ENCODE measurements around the gene COPB2.

COPB2 gene

DNA sequence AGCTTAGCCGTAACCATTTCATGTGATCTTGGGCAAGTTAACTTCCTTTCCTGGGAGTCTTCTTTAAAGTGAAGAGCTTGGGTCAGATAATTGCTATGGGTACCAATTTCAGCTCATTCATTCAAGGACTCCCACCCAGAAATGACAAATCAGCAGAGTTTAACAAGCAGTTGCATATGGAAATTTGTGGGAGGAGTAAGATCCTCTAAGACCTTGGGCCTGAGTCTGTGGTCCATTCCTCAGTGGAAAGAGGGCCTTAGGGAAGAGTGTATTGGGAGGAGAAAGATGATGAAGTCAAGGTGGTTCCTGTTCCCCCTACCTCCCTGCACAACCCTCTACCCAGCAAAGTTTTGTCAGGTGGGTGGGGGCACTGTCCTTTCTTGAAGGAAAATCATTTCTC lies 44.8 kb upstream of the COPB2 start:
- Histone ChIP-seq H3K36me3 (ENCODE audit: control insufficient read depth in 2 of 2, insufficient read depth in 1 of 2, low read length in 2 of 2) (no peaks in the 10 kb centered on the region), H3K9me3 (ENCODE audit: control insufficient read depth, insufficient read depth, low read depth, low read length) (no peaks in the 10 kb centered on the region), H3K4me1 (ENCODE audit: control insufficient read depth, insufficient read depth, low read length) (no peaks in the 10 kb centered on the region), H3K27ac (ENCODE audit: extremely low read depth, low read depth, low read length) (no peak overlapping the region), H3K4me3 (ENCODE audit: low read depth, low read length) (no peak overlapping the region)
- no peak for TF ChIP-seq ZNF24 (tag by site-specific recombination; IDR thresholded peaks at IDR 0.05)
- ChIA-PET POLR2A (no interaction called here), CTCF (interaction anchor here (1.0 to 2.0 kb wide), 2 partner anchors 9 to 128 kb away, joined by 3 to 7 read pairs; no protein-coding TSS in a partner anchor)

DNA sequence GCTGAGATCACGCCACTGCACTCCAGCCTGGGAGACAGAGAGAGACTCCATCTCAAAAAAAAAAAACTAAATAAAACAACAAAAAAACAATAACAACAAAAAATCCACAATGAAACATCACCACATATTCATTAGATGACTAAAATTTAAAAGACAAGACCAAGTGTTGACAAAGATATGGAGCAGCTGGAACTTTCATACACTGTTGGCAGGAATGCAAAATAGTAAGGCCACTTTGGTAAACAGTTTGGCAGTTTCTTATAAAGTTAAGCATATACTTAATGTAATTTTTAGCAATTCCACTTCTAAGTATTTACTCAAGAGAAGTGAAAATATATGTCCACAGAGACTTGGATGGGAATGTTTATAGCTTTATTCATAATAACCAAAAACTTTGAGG lies 43.6 kb upstream of the COPB2 start:
- no peak for TF ChIP-seq ZNF274 (IDR thresholded peaks at IDR 0.05; ENCODE audit: low read length)
- TF ChIP-seq ZNF274 (tag by site-specific recombination; IDR thresholded peaks at IDR 0.05; ENCODE audit: borderline replicate concordance) = no peak
- TF ChIP-seq ZNF18 (tag by site-specific recombination; IDR thresholded peaks at IDR 0.05) = no peak
- no peak for TF ChIP-seq ZNF626 (tag by site-specific recombination; IDR thresholded peaks at IDR 0.05)
- no peak for TF ChIP-seq ZNF266 (tag by site-specific recombination; IDR thresholded peaks at IDR 0.05; ENCODE audit: low read depth)
- no peak for TF ChIP-seq ZNF473 (tag by site-specific recombination; IDR thresholded peaks at IDR 0.05)
- H3K4me1 ChIP-seq (ENCODE audit: control insufficient read depth, insufficient read depth, low read length) = no peaks in the 10 kb centered on the region
- H3K9me3 ChIP-seq (ENCODE audit: control insufficient read depth, insufficient read depth, low read depth, low read length) = no peaks in the 10 kb centered on the region
- ChIA-PET CTCF (interaction anchor here (0.7 to 1.8 kb wide), 2 partner anchors 9 to 129 kb away, joined by 3 to 12 read pairs; no protein-coding TSS in a partner anchor), POLR2A (no interaction called here)
- H3K27ac ChIP-seq (ENCODE audit: extremely low read depth, low read depth, low read length) = no peak overlapping the region
- no peak overlapping the region for H3K4me3 ChIP-seq (ENCODE audit: low read depth, low read length)
- H3K36me3 ChIP-seq (ENCODE audit: control insufficient read depth in 2 of 2, insufficient read depth in 1 of 2, low read length in 2 of 2) = no peaks in the 10 kb centered on the region

GRCh38 chr3:139430493-139430892 lies 41.0 kb upstream of the COPB2 start:
- Histone ChIP-seq H3K4me1 (ENCODE audit: control insufficient read depth, insufficient read depth, low read length) (no peaks in the 10 kb centered on the region), H3K27ac (ENCODE audit: extremely low read depth, low read depth, low read length) (no peak overlapping the region), H3K9me3 (ENCODE audit: control insufficient read depth, insufficient read depth, low read depth, low read length) (no peaks in the 10 kb centered on the region), H3K4me3 (ENCODE audit: low read depth, low read length) (no peak overlapping the region), H3K36me3 (ENCODE audit: control insufficient read depth in 2 of 2, insufficient read depth in 1 of 2, low read length in 2 of 2) (peaks cover 0 to 2% of the 10 kb centered on the region in 2 experiments; a peak in 1 of 3 replicates)
- POLR2A ChIA-PET = no interaction called here
- CTCF ChIA-PET = interaction anchor here (0.6 kb wide), 1 partner anchor 13 kb away, joined by 4 read pairs; no protein-coding TSS in a partner anchor
- TF ChIP-seq ZNF792 (tag by site-specific recombination; IDR thresholded peaks at IDR 0.05) (no peak), ZNF449 (tag by site-specific recombination; IDR thresholded peaks at IDR 0.05) (peak; percentile 96), ZNF473 (tag by site-specific recombination; IDR thresholded peaks at IDR 0.05) (no peak)

- CTCF ChIA-PET = interaction anchor here (0.6 to 8.2 kb wide), 20 partner anchors 8 to 1437 kb away, joined by 3 to 89 read pairs (median 4); no protein-coding TSS in a partner anchor
- no peak overlapping the region for H3K4me3 ChIP-seq (ENCODE audit: low read depth, low read length)
- H3K4me1 ChIP-seq (ENCODE audit: control insufficient read depth, insufficient read depth, low read length) = no peaks in the 10 kb centered on the region
- peaks cover 0 to 11% of the 10 kb centered on the region in 2 experiments; a peak in 1 of 3 replicates for H3K36me3 ChIP-seq (ENCODE audit: control insufficient read depth in 2 of 2, insufficient read depth in 1 of 2, low read length in 2 of 2)
- POLR2A ChIA-PET = no interaction called here
- no peaks in the 10 kb centered on the region for H3K9me3 ChIP-seq (ENCODE audit: control insufficient read depth, insufficient read depth, low read depth, low read length)
- H3K27ac ChIP-seq (ENCODE audit: extremely low read depth, low read depth, low read length) = no peak overlapping the region
- TF ChIP-seq SCRT2 (tag by site-specific recombination; IDR thresholded peaks at IDR 0.05) (peak; percentile 90), ZNF664 (tag by site-specific recombination; IDR thresholded peaks at IDR 0.05) (no peak), EGR2 (tag by site-specific recombination; IDR thresholded peaks at IDR 0.05; ENCODE audit: low read depth) (peak; percentile 50; the same call in 1 of the 2 replicates), CTCF (tag by site-specific recombination; IDR thresholded peaks at IDR 0.05) (peak; percentile 59; the same call in 1 of the 2 replicates), ZNF544 (tag by site-specific recombination; IDR thresholded peaks at IDR 0.05) (no peak), ZNF660 (tag by site-specific recombination; IDR thresholded peaks at IDR 0.05) (0 out of 2 replicates have a peak, but pooled peaks have one; percentile 21), ZSCAN30 (tag by site-specific recombination; IDR thresholded peaks at IDR 0.05) (0 out of 2 replicates have a peak, but pooled peaks have one; percentile 19), SCRT1 (tag by site-specific recombination; IDR thresholded peaks at IDR 0.05; ENCODE audit: borderline replicate concordance) (peak; percentile 57; the same call in 1 of the 2 replicates), ZNF280D (tag by site-specific recombination; IDR thresholded peaks at IDR 0.05) (no peak), PRDM1 (tag by site-specific recombination; IDR thresholded peaks at IDR 0.05) (peak; percentile 40; the same call in 1 of the 2 replicates)
Measured at GRCh38 chr3:139427283-139428060, 38.0 kb upstream of the COPB2 start.

All from HEK293 (cell line).